Measurements from ENCODE around the gene PLXND1. TPM values are rescaled to one million over a fixed set of nuclear protein-coding genes. Genes with fewer than 3 reads are reported as not detected.

Gene PLXND1
- total RNA-seq, 4 donors from 2014 or later = 50.5 to 89.9 (median 76.6) TPM

DNA sequence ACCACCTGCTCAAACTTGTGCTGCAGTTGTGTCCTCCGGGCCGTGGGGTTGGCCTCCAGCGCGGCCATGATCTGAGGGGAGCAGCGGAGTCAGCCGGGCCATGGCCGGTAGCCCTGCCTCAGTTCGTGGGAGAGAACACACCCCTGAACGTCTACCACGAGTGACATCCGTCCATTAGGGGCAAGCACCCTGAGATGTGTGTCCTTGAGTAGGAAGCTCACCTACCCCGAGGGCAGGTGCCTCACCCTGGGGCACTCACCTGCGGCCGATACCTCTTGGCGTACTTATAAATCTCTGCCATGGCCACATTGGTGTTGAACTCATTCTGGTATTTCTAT is 50.1 kb downstream of the PLXND1 start:
- no peak for DNase-seq (ENCODE audit: extremely low spot score)
- Histone ChIP-seq H3K9me3 (no peaks in the 10 kb centered on the region), H3K4me1 (peaks cover 64 to 83% (median 75%) of the 10 kb centered on the region in 4 donors), H3K4me3 (no peak overlapping the region), H3K36me3 (peaks cover 10 to 56% (median 46%) of the 10 kb centered on the region in 4 donors), H3K27me3 (no peaks in the 10 kb centered on the region), H3K27ac (replicated peaks in 1 of 4) (no peak overlapping the region)
- no CpG with 5 or more reads among the region's 15 CpGs for WGBS
- intact Hi-C loops (cut with DNase I) = no loop called here
- TF ChIP-seq EP300 (IDR thresholded peaks at IDR 0.05) (no peak), POLR2AphosphoS5 (IDR thresholded peaks at IDR 0.05) (no peak), CTCF (IDR thresholded peaks at IDR 0.05) (no peak), POLR2A (IDR thresholded peaks at IDR 0.05; ENCODE audit: low read depth) (no peak)

- no peaks in the 10 kb centered on the region for H3K27me3 ChIP-seq
- H3K36me3 ChIP-seq = peaks cover 10 to 56% (median 45%) of the 10 kb centered on the region in 4 donors
- H3K27ac ChIP-seq (replicated peaks in 1 of 4) = no peak overlapping the region
- 74% methylated on average over 10 of the region's 18 CpGs for WGBS
- TF ChIP-seq POLR2A (IDR thresholded peaks at IDR 0.05; ENCODE audit: low read depth) (no peak), EP300 (IDR thresholded peaks at IDR 0.05) (no peak), POLR2AphosphoS5 (IDR thresholded peaks at IDR 0.05) (no peak), CTCF (IDR thresholded peaks at IDR 0.05) (no peak)
- no peak for DNase-seq (ENCODE audit: extremely low spot score)
- intact Hi-C loops (cut with DNase I) = no loop called here
- H3K4me3 ChIP-seq = no peak overlapping the region
- H3K4me1 ChIP-seq = peaks cover 59 to 78% (median 69%) of the 10 kb centered on the region in 4 donors
- H3K9me3 ChIP-seq = no peaks in the 10 kb centered on the region
Measured at GRCh38 chr3:129555616-129556357, 50.7 kb downstream of the PLXND1 start.

- TF ChIP-seq POLR2A (IDR thresholded peaks at IDR 0.05; ENCODE audit: low read depth) = no peak
- TF ChIP-seq POLR2AphosphoS5 (IDR thresholded peaks at IDR 0.05) = no peak
- TF ChIP-seq CTCF (IDR thresholded peaks at IDR 0.05) = no peak
- TF ChIP-seq EP300 (IDR thresholded peaks at IDR 0.05) = no peak
- Histone ChIP-seq H3K27me3 (no peaks in the 10 kb centered on the region), H3K4me1 (peaks cover 53 to 71% (median 63%) of the 10 kb centered on the region in 4 donors), H3K36me3 (peaks cover 8 to 50% (median 43%) of the 10 kb centered on the region in 4 donors), H3K9me3 (no peaks in the 10 kb centered on the region), H3K27ac (replicated peaks in 1 of 4) (peak overlapping the region in 1 of 4 donors; percentile 3), H3K4me3 (no peak overlapping the region)
- intact Hi-C loops (cut with DNase I) = no loop called here
- no peak for DNase-seq (ENCODE audit: extremely low spot score)
- WGBS = 86% methylated on average over 8 of the region's 15 CpGs
Measured at GRCh38 chr3:129555153-129555550, 51.3 kb downstream of the PLXND1 start.

GRCh38 chr3:129554356-129555152 is 51.9 kb downstream of the PLXND1 start:
- H3K27ac ChIP-seq (replicated peaks in 1 of 4) = peak overlapping the region in 2 of 4 donors; percentile 3 to 14
- WGBS = 56% methylated on average over 13 of the region's 13 CpGs
- H3K27me3 ChIP-seq = no peaks in the 10 kb centered on the region
- no peak overlapping the region for H3K4me3 ChIP-seq
- peaks cover 47 to 65% (median 58%) of the 10 kb centered on the region in 4 donors for H3K4me1 ChIP-seq
- no peak for DNase-seq (ENCODE audit: extremely low spot score)
- intact Hi-C loops (cut with DNase I) = no loop called here
- H3K9me3 ChIP-seq = no peaks in the 10 kb centered on the region
- H3K36me3 ChIP-seq = peaks cover 5 to 44% (median 37%) of the 10 kb centered on the region in 4 donors
- TF ChIP-seq CTCF (IDR thresholded peaks at IDR 0.05) (no peak), POLR2AphosphoS5 (IDR thresholded peaks at IDR 0.05) (no peak), POLR2A (IDR thresholded peaks at IDR 0.05; ENCODE audit: low read depth) (no peak), EP300 (IDR thresholded peaks at IDR 0.05) (no peak)
